HG02763 (cell line): ENCODE results near the gene SPSB2.
"Not testable (repeated sequence)": the region's sequence is repeated elsewhere in the genome, so short reads cannot be mapped to it uniquely, and the experiment has no call there.

ENCODE experiments used
- ATAC-seq: cut with Tn5 transposase; IDR thresholded peaks from one replicate; pipeline ENCODE4 v1.9.1; 2021; ENCODE audit warnings: mild to moderate bottlenecking, moderate library complexity; ENCODE audit not compliant: unreplicated experiment

SPSB2 gene, protein sequence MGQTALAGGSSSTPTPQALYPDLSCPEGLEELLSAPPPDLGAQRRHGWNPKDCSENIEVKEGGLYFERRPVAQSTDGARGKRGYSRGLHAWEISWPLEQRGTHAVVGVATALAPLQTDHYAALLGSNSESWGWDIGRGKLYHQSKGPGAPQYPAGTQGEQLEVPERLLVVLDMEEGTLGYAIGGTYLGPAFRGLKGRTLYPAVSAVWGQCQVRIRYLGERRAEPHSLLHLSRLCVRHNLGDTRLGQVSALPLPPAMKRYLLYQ

DNA sequence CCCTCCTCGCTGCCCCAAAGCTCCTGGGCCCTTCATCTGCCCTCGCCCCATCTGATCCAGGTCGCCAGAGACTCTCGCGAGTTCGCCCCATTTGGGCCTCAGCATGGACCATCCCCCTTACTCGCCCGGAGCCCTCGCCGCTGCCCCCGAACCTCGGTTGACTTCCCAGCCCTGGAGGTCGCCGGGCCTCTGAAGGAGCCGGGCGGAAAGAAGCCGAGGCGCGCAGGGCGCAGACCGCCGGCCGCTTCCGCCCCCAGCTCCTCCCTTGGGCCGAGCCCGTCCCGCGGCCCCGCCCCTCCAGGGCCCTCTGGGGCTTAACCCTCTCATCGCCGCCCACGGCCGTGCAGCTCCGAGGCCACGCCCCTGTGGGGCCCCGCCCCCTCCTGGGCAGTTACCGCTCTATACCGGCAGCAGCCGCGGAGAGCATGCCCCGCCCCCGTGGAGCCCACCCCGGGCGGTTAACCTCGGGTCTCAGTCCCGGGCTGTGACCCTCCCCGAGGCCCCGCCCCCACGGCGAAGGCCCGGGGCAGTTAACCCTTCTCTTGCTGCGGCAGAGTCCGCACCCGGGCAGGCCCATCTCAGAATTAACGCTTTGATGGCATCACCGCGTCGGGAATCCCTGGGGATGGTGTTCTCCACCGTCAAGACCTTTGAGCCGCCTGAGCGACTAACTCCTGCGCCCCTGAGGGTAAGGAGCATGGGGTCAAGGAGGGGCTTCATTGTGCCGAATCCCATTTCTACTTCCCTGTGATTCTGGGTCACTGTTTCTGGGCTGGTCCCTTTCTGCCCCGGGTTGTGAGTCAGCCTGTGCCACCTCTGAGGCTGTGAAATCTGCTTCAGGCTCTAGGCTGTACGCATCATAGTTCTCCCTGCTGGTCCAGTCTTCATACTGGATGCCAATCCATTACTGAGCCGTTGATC is at the start of gene SPSB2:
Gene SPSB2, minus strand, starts transcription at position 210 of the 921 bp plus-strand sequence. CDS start 402 bp downstream, outside the sequence.
- ATAC-seq, result peak; percentile 68

DNA sequence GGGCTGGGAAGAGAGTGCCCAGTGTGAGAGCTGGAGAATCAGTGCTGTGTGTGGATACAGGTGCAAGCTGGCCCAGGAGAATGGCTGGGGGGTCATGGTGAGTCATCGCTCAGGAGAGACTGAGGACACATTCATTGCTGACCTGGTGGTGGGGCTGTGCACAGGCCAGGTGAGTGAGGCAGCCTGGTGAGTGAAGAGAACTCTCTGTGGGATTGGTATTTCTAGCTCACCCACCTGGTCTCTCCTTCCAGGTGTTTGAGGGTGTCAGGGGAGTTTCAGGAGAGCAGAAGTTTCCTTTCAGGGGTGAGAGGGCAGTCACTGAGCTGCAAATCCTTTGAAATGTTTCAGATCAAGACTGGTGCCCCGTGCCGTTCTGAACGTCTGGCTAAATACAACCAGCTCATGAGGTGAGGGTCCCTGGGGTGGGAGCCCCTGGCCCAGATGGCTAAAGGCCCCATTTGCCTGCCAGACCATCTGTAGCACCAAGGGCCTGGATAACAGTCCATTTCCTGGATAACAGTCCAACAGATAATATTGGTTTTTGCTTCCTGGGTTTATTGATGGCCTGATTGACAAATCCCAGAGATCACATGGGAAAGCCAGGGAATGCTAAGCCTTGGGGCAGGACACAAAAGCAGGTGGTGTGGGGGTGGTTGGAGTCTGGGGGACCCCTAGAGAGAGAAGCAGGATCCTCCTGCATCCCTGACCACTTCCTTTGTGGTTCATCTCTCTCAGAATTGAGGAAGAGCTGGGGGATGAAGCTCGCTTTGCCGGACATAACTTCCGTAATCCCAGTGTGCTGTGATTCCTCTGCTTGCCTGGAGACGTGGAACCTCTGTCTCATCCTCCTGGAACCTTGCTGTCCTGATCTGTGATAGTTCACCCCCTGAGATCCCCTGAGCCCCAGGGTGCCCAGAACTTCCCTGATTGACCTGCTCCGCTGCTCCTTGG is 49.2 kb upstream of the SPSB2 start:
- ATAC-seq, result no peak

DNA sequence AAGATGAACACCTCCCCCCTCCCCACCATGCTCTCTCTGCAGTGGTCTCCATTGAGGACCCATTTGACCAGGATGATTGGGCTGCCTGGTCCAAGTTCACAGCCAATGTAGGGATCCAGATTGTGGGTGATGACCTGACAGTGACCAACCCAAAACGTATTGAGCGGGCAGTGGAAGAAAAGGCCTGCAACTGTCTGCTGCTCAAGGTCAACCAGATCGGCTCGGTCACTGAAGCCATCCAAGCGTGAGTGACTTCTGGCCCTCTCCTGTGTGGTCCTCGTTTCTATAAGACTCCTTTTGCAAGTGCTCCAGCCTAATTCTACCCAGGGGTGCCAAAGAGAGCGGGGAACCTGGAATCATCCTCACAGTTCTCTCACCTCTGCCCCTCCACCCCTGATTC is 48.4 kb upstream of the SPSB2 start:
- ATAC-seq, result no peak

DNA sequence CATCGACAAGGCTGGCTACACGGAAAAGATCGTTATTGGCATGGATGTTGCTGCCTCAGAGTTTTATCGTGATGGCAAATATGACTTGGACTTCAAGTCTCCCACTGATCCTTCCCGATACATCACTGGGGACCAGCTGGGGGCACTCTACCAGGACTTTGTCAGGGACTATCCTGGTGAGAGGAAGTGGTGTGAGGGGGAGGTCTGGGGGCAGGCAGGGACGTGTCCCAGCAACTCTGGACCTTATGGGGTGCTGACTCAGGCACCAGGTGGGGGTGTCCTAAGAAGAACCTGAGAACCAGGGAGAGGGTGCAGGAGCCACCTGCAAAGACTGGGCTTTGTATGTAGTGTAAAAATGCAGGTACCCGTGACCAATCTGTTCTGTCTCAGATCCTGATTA is 46.5 kb upstream of the SPSB2 start:
- ATAC-seq, result no peak

DNA sequence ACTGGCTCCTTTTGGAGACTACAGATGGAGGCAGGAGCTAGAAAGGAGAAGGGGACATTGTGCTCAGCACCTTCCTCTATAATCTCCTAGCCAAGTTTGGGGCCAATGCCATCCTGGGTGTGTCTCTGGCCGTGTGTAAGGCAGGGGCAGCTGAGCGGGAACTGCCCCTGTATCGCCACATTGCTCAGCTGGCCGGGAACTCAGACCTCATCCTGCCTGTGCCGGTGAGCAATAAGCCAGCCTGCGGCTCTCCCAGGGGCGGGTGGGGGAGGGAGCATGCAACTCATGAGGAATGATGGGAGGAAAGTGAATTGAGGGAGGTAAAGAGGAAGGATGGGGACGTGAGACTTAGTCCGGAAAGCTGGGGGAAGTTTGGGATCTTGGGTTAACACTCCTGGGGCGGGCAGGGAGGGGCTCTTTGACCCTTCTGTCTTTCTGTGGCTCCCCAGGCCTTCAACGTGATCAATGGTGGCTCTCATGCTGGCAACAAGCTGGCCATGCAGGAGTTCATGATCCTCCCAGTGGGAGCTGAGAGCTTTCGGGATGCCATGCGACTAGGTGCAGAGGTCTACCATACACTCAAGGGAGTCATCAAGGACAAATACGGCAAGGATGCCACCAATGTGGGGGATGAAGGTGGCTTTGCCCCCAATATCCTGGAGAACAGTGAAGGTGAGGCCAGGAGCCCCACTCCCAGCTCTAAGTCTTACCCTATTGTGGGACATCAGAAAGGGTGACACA is 44.6 kb upstream of the SPSB2 start:
- ATAC-seq, result no peak

DNA sequence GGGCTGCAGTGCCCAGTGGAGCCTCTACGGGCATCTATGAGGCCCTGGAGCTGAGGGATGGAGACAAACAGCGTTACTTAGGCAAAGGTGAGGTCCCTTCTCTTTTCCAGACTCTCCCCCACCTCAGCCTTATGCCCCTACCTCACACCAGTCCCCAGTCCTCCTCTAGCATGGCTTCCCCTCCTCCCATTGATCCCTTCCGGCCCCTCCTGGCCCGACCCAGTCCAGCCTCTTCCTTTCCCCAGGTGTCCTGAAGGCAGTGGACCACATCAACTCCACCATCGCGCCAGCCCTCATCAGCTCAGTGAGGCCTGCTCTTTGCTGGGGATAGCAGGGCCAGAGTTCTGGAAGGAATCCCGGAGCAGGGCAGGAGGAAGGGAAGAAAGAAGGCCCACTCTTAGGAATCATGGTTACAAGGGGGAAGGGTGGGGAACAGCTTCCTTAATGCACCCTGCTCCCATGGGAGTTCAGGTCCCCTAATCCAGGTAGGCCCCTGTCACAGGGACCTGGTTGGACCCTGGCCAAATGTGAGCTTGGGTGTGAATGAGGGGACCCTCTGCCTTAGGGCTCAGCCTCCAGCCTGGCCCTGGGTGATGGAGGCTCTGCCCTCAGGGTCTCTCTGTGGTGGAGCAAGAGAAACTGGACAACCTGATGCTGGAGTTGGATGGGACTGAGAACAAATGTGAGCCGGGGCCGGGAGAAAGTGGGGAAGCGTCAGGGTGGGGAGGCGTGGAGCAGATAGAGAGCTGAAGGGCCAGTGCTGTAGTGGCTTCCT is 43.5 kb upstream of the SPSB2 start:
- no peak for ATAC-seq

DNA sequence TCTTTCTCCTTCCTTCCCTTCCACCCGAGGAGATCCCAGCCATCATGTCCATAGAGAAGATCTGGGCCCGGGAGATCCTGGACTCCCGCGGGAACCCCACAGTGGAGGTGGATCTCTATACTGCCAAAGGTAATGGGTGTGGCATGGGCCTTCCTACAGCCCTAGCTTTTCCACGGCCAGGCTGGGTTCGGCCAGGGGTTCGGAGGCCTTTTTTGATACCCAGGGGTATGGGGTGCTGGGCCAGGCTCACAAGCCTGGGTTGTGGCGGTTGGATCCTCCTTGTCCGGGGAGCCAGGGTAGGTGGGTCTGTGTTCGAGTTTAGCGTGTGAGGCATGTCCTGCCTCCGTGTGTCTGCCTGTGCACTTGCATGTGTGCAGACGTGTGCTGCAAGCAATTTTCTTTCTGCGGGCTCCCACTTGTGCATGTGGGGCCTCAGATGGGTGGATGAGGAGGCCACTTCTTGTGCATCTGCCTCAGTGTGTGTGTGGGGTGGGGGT is 42.7 kb upstream of the SPSB2 start:
- no peak for ATAC-seq

DNA sequence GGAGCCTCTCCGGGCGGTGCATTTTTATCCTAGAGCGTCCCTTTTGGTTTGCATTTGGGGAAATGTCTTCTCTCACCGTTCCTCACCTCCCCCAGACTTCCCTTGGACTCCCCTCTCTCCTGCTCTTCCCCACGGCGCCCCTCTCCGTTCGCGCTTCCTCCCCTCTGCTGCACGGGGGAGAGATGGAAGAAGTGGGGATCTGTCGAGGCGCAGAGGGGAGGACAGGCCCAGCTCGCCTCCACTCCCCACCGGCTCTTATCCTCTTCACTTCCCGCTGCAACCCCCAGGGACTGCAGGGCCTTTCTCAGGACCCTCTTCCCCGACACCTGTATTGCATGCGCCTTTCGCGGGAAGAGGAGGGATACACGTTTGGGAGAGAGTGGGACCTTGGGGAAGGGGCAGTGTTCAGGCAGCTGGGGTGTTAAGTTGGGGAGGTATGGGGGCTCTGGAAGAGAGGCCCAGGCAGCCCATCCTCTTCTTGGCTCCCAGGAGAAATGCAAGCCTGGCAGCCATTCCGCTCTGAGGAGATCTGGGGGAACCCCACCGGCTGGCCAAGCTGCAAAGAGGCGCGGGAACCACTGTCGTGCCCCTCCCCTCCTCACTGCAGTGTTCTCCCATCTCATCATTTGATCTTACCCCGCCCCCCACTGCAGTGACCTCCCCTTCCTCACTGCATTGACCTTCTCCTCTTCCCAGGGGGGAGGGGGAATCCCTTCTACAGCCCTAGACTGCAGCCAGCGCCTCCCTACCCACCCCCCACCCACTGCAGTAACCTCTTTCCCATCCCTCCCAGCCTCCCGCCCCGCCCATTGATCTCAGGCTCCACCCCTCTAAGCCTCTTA is 42.1 kb upstream of the SPSB2 start:
- ATAC-seq, result no peak

DNA sequence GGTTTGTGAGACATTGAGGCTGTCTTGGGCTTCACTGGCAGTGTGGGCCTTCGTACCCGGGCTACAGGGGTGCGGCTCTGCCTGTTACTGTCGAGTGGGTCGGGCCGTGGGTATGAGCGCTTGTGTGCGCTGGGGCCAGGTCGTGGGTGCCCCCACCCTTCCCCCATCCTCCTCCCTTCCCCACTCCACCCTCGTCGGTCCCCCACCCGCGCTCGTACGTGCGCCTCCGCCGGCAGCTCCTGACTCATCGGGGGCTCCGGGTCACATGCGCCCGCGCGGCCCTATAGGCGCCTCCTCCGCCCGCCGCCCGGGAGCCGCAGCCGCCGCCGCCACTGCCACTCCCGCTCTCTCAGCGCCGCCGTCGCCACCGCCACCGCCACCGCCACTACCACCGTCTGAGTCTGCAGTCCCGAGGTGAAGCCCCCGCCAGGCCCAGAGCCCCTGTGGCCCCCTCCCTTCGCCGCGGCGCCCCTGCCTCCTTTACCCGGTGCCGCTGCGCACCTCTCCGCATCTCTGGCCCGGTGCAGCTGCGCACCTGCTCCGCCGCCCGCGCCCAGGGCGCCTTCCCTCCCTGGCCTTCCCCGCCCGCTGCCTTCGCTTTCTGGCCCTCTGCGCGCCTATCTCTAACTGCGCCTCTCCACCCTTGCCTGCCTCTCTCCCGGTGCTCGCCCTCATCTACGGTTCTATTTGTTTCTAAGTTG is 41.3 kb upstream of the SPSB2 start, which contains the start of gene ENO2:
Gene ENO2, plus strand, starts transcription at position 335 of the 701 bp plus-strand sequence. CDS start 1,253 bp downstream, outside the sequence.
- ATAC-seq, result peak; percentile 61

DNA sequence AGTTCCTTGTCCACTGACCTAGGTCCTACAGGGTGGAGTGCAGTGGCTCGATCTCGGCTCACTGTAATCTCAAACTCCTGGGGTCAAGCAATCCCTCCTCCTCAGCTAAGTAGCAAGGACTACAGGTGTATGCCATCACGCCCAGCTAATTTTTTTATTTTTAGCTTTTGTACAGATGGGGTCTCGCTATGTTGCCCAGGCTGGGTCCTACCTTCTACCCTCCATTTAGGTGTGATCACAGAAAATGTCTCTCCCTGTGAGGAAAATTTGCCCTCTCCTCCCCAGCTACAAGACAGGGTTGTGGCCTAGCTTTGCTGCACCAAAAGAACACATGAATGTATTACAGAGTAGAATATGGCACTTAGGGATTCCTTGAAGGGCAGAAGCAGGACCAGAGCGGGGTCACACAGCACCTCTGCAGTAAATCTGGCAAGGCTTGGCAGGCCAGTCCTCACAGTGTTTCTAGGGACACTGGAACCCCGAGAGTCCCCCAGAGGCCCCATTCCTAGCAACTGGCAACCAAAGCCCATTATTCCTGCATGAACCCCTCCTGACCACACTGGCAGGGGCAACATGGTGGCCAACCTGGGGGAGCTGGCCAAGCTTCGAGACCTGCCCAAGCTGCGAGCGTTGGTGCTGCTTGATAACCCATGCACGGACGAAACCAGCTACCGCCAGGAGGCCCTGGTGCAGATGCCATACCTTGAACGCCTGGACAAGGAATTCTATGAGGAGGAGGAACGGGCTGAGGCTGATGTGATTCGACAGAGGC is 39.2 kb upstream of the SPSB2 start:
- no peak for ATAC-seq

DNA sequence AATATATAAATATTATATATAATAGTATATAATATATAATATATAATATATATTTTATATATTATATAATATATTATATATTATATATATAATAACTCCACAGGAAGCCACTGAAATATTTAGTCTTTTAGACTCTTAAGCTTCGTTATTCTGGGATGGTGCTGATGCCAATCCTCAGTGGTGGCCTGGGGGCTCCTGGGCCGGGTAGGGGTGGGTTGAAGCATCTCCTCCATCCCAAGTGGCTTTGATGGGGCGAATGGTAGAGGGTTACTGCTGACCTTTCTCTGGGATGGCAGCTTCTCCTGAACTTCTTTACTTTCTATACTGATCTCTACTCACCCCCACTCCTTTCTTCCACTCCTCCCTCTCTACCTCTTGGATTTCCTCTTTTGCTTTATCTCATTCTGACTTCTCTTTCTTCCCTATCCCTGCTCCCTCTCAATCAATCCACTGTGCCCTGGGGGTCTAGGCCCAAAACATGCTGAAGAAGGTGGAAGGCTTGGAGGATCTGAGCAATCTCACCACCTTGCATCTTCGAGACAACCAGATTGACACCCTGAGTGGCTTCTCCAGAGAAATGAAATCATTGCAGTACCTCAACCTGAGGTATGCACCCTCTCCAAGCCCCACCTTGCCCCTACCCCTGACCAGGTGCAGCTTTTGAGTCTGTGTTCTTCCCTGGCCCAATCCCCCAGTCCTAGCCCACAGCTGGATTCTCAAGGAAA is 36.5 kb upstream of the SPSB2 start:
- ATAC-seq, result no peak

DNA sequence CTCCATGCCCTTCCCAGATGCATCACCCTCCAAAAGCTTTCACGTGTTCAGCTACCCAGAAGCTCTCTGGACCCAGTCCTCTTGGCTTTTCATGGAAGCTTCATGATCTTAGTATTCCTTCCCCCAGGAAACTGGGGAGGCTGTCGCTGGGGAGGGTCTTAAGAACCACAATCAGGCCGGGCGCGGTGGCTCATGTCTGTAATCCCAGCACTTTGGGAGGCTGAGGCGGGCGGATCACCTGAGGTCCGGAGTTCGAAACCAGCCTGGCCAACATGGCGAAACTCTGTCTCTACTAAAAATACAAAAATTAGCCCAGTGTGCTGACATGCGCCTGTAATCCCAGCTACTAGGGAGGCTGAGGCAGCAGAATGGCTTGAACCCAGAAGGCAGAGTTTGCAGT is 35.0 kb upstream of the SPSB2 start:
- not testable (repeated sequence) for ATAC-seq

DNA sequence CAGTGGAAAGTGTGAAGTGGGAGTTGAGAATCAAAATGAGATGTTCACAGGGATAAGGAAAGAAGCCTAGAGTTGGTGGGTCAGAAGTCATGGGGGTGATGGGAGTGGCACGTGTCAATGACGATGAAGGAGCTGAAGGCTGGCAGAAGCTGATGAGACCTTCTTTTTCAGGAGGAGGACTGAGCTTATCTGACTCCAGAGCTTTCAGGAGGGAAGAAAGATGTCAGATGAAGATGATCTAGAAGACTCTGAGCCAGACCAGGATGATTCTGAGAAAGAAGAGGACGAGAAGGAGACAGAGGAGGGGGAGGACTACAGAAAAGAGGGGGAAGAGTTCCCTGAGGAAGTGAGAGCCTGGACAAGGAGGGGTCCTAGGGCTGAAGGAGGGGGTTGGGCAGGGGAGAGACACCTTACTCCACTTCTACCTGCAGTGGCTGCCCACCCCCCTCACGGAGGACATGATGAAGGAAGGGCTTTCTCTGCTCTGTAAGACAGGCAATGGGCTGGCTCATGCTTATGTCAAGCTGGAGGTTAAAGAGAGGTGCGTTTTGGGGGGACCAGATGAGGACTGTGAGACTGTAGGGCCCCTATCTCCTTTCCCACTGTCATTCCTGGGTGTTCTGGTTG is 32.4 kb upstream of the SPSB2 start:
- no peak for ATAC-seq

DNA sequence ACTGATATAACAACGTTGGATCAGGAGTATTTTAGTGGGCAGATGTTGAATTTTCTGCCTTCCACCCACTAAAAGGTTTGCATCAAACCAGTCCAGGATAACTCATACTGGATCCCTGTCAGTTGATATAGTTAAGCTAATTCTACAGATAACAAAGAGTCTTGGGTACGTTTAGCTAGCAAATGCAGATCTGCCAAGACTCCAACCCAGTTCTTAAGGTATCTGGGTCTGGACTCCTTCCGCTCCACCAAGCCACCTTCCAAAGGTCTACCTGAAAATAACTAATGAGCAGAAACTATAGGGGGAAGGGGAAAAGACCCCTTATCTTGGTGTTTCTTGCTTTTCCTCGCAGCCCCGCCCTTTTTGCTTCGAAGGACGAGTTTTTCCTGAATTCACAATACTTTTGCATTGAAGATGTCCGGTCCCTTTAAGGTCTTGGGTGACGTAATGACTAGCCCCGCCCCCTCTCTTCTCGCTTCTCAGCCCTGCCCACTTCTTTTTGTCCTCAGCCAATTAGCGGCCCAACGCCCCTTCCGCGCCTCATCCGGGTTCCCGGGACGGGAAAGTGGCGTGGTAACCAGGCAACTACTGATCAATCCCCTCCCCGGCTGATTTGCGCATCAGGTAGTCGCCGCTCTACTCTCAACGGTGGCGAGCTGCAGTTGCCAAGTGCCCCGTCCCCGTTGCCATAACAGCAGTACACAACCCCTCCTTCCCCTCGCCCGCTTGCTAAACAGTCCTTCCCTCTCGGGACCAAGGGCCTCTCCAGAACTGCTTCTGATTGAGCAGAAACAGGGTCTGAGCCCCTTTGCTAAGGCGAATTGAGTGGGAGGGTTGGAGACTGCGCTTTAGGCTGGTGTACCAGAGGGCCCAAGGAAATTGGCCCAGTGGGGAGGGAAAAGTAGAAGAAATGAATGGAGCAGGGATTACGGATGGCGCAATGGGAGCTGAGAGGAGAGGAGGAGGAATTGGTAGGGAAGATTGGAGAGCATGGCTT is 31.5 kb upstream of the SPSB2 start, which contains the start of gene LRRC23:
Gene LRRC23, plus strand, starts transcription at position 543 of the 997 bp plus-strand sequence. CDS start 812 bp downstream, outside the sequence.
- ATAC-seq, result peak; percentile 93
